ENCODE data around the gene NHERF1. TPM values are rescaled to one million over a fixed set of nuclear protein-coding genes. Genes with fewer than 3 reads are reported as not detected.

NHERF1 gene
- total and polyA plus RNA-seq, 2 of the 13 experiments (the other 11 are each of a cell fraction or from before 2014, with no cell fraction given): 169 to 269 TPM

GRCh38 chr17:74758848-74759168, 10.4 kb downstream of the NHERF1 start (continued):
- TF ChIP-seq ZNF572 (CRISPR knock-in tag; IDR thresholded peaks at IDR 0.05): no peak
- TF ChIP-seq CHD2 (IDR thresholded peaks at IDR 0.05; ENCODE audit: low read depth, low read length): no peak
- TF ChIP-seq RELA (CRISPR knock-in tag; IDR thresholded peaks at IDR 0.05): no peak
- TF ChIP-seq MBNL3 (CRISPR knock-in tag; conservative IDR thresholded peaks at IDR 0.05): no peak
- TF ChIP-seq NCOR1 (IDR thresholded peaks at IDR 0.05; ENCODE audit: borderline replicate concordance, low read length): no peak
- TF ChIP-seq ZNF709 (CRISPR knock-in tag; IDR thresholded peaks at IDR 0.05): no peak
- no peak for TF ChIP-seq GZF1 (CRISPR knock-in tag; IDR thresholded peaks at IDR 0.05)
- TF ChIP-seq ZNF652 (CRISPR knock-in tag; IDR thresholded peaks at IDR 0.05; ENCODE audit: borderline replicate concordance, low read depth): no peak
- TF ChIP-seq HNF1B (CRISPR knock-in tag; IDR thresholded peaks at IDR 0.05): no peak
- no peak for TF ChIP-seq SNAI1 (CRISPR knock-in tag; IDR thresholded peaks at IDR 0.05; ENCODE audit: borderline replicate concordance)
- no peak for TF ChIP-seq ZNF460 (CRISPR knock-in tag; IDR thresholded peaks at IDR 0.05; ENCODE audit: borderline replicate concordance)
- no peak for TF ChIP-seq TCF7L2 (IDR thresholded peaks at IDR 0.05; ENCODE audit: low read depth, low read length)
- no peak for TF ChIP-seq ARID3A (IDR thresholded peaks at IDR 0.05; ENCODE audit: low read depth, low read length)
- no peak for TF ChIP-seq ZNF34 (CRISPR knock-in tag; IDR thresholded peaks at IDR 0.05; ENCODE audit: borderline replicate concordance)
- TF ChIP-seq ATF7 (IDR thresholded peaks at IDR 0.05): no peak
- TF ChIP-seq ATF7 (CRISPR knock-in tag; IDR thresholded peaks at IDR 0.05): peak; percentile 33; the same call in 1 of the 2 replicates
- TF ChIP-seq MTF2 (CRISPR knock-in tag; IDR thresholded peaks at IDR 0.05; ENCODE audit: borderline replicate concordance): no peak
- TF ChIP-seq ZNF746 (CRISPR knock-in tag; IDR thresholded peaks at IDR 0.05): no peak
- TF ChIP-seq MXD3 (CRISPR knock-in tag; IDR thresholded peaks at IDR 0.05): 0 out of 2 replicates have a peak, but pooled peaks have one; percentile 0
- peak; percentile 60; the same call in 1 of the 2 replicates for TF ChIP-seq MAFF (IDR thresholded peaks at IDR 0.05; ENCODE audit: low read depth, low read length)
- TF ChIP-seq GABPB1 (CRISPR knock-in tag; IDR thresholded peaks at IDR 0.05): no peak
- TF ChIP-seq ZNF160 (CRISPR knock-in tag; IDR thresholded peaks at IDR 0.05): no peak
- no peak for TF ChIP-seq IRF9 (CRISPR knock-in tag; IDR thresholded peaks at IDR 0.05; ENCODE audit: borderline replicate concordance)
- TF ChIP-seq KAT8 (CRISPR knock-in tag; IDR thresholded peaks at IDR 0.05): no peak
- no peak for TF ChIP-seq PHF20 (CRISPR knock-in tag; IDR thresholded peaks at IDR 0.05)
- no peak for TF ChIP-seq ZSCAN12 (CRISPR knock-in tag; IDR thresholded peaks at IDR 0.05)
- no peak for TF ChIP-seq ZNF333 (CRISPR knock-in tag; IDR thresholded peaks at IDR 0.05; ENCODE audit: borderline replicate concordance)
- no peak for TF ChIP-seq ZNF777 (CRISPR knock-in tag; IDR thresholded peaks at IDR 0.05)
- TF ChIP-seq ZC3H13 (CRISPR knock-in tag; IDR thresholded peaks at IDR 0.05): 0 out of 2 replicates have a peak, but pooled peaks have one; percentile 34
- no peak for TF ChIP-seq FOXO1 (CRISPR knock-in tag; IDR thresholded peaks at IDR 0.05)
- no peak for TF ChIP-seq FOXA3 (CRISPR knock-in tag; IDR thresholded peaks at IDR 0.05)
